LNCAP (cell line): ENCODE measurements around the gene PRPS1.

Source experiments
- CTCF ChIP-seq: fragments of 450-650 bp; IDR thresholded peaks from 2 replicates; pipeline ENCODE4 v1.5.1; 2017; ENCODE audit warnings: mild to moderate bottlenecking

Gene PRPS1

GRCh38 chrX:107676559-107677378, 48.5 kb downstream of the PRPS1 start:
- TF ChIP-seq CTCF, result no peak

GRCh38 chrX:107677501-107677901, 49.2 kb downstream of the PRPS1 start:
- TF ChIP-seq CTCF, result no peak

GRCh38 chrX:107677909-107678308, 49.6 kb downstream of the PRPS1 start:
- TF ChIP-seq CTCF, result no peak

- no peak for TF ChIP-seq CTCF
These were observed 50.8 kb downstream of the PRPS1 start for GRCh38 chrX:107678957-107679740.

GRCh38 chrX:107682256-107682655, 53.9 kb downstream of the PRPS1 start:
- TF ChIP-seq CTCF, result no peak

- no peak for TF ChIP-seq CTCF
These were observed 55.0 kb downstream of the PRPS1 start for GRCh38 chrX:107683124-107683895.

- TF ChIP-seq CTCF, result no peak
These were observed 55.6 kb downstream of the PRPS1 start for GRCh38 chrX:107683931-107684330.
